Retinal pigment epithelial cell (primary cell): ENCODE results near the gene AKAP13.

Experiments used
- DNase-seq: peaks from one replicate; pipeline ENCODE4 v3.0.0-alpha.2; 2010; ENCODE audit warnings: low read depth
- H3K4me3 ChIP-seq: 2 replicates; pipeline ENCODE4 v1.5.1; 2011; ENCODE audit warnings: mild to moderate bottlenecking, low read length, control low read depth, moderate library complexity
- TF ChIP-seq, protein P1 (sequence below): conservative IDR thresholded peaks from 2 replicates; pipeline ENCODE4 v1.5.1; 2011; ENCODE audit warnings: low read depth, low read length, control low read depth, inconsistent platforms

AKAP13 gene

DNA sequence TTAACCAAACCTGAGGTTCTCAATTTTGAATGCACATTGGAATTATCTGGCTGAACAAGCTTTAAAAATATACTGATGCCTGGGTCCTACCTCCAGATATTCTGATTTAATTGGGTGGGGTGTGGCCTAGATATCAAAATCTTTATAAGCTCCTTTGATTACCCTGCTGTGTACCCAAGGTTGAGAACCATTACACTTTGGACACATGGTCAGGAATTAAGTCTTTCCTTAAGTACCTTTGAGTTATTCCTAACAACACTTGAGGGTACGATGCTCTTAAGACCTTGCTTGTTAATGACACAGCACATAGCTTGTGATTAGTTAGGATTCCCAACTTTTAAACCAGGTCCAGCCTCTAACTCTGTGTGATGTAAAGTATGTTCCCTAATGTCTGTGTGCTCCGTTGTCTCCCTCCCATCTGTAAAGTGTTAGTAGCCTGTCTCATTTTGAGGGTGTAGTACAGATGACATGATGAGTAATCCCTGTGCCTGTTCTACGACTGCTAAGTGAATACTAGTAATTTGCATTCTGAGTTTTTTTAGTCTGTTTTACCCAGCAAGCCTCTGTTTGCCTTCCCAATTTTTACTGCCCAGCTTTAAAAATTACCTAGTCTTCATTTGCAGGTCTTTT lies 259.5 kb downstream of the AKAP13 start:
- TF ChIP-seq, protein P1, sequence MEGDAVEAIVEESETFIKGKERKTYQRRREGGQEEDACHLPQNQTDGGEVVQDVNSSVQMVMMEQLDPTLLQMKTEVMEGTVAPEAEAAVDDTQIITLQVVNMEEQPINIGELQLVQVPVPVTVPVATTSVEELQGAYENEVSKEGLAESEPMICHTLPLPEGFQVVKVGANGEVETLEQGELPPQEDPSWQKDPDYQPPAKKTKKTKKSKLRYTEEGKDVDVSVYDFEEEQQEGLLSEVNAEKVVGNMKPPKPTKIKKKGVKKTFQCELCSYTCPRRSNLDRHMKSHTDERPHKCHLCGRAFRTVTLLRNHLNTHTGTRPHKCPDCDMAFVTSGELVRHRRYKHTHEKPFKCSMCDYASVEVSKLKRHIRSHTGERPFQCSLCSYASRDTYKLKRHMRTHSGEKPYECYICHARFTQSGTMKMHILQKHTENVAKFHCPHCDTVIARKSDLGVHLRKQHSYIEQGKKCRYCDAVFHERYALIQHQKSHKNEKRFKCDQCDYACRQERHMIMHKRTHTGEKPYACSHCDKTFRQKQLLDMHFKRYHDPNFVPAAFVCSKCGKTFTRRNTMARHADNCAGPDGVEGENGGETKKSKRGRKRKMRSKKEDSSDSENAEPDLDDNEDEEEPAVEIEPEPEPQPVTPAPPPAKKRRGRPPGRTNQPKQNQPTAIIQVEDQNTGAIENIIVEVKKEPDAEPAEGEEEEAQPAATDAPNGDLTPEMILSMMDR: no peak
- no peak for DNase-seq
- H3K4me3 ChIP-seq: no peak overlapping the region

DNA sequence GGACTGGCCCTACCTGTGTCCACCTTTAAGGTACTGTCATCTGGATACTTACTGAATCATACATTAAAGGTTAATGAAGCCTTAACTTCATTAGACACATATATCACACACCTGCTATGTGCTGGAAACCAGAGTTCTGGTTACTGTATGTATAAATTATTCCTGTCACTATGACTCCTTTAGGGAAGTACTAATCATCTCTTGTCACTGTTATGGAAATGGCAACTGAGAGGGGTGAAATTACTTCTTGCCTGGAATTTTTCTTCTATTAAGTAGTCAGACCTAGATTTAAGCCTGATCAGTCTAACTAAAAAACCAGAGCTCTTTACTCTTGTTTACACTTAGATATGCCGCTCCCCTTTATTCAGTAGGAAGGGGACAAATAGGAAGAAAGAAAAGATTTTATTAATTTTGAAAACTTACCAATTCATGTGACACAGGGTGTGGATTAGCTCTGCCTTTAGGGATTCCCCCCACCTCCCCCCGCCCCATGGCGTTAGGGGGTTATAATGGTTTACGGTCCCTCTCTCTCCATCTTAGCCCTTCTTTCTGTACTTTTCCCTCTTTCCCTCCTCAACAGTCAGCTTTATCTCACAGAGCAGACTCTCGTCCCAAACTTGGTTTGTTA lies 261.8 kb downstream of the AKAP13 start:
- TF ChIP-seq, protein P1: no peak
- no peak for DNase-seq
- no peak overlapping the region for H3K4me3 ChIP-seq

DNA sequence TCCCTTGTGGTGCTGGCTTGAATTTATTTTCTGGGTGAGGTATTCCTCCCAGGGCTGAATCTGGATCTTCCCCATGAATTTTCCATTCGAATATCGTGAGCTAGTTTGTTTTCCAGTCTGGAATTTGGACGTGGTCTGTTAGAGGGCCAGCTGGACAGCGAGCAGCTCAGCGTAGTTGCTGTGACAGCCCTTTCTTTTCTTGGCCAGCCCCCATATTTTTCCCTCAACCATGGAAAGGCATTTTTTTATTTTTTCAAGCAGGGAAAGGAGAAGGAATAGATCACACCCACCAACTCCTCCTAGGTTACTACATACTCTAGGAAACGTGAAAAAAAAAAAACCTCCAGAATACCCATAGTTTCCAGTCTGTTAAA lies 262.3 kb downstream of the AKAP13 start:
- TF ChIP-seq, protein P1: no peak
- H3K4me3 ChIP-seq: no peak overlapping the region
- no peak for DNase-seq

DNA sequence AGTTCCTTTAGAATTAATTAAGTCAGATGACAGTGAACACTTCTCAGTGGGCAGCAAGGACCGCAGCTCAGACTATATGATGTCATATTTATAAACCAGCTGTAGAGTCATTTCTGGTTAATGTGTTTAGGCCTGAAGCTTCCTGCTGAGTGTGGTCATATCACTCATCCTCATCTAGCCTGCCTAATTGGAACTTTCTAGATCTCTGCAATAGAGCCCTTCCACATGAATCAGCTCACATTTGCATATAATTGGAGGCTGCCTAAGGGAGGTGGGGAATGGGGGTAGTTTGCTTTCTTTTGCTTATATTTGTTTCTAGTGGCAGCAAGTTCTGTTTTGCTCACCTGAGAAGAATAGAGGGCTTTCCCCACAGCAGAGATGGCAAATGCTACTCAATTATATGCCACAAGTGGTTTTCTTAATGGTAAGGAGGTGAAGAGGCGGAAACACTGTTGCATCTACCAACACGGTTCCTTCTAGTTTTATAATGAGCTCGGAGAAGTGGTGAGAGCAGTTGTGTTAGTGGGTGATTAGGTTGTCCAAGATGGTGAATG lies 266.2 kb downstream of the AKAP13 start:
- H3K4me3 ChIP-seq: no peak overlapping the region
- TF ChIP-seq, protein P1: no peak
- DNase-seq: no peak

DNA sequence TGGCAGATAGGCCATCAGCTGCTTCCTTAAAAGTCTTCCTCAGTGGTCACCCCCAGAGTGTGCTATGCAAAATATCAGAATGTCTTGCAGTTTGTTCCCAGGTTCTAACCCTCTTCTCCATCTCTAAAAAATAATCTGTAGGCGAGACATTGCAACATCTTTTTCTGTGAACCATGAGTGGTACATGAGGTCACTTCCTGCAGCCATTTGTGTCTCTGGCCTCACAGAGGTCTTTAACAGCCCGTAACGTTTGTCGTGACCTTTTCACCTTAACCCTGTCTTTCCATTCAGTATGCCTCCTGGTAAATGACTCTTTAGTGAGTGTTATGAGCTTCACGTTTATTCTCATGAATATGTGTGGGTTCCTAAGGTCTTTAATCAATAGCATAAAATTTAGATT lies 269.0 kb downstream of the AKAP13 start:
- TF ChIP-seq, protein P1: no peak
- H3K4me3 ChIP-seq: no peak overlapping the region
- no peak for DNase-seq

DNA sequence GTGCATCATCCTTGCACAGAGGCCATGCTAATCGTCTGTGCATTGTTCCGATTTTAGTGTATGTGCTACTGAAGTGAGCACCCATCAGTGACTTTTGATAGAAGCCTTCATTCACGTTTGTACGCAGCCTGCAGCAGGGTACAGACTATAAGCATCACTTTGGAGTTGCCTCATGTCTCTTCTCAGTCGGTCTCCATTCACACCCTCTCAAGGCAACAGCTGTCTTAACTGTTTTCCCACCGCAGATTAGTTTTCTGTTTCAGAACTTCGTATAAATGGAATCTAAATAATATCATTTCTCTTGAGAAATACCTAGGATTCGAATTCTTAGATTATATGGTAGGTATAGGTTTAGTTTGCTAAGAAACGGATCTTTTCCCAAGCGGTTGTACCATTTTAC lies 271.1 kb downstream of the AKAP13 start:
- H3K4me3 ChIP-seq: no peak overlapping the region
- TF ChIP-seq, protein P1: no peak
- no peak for DNase-seq

DNA sequence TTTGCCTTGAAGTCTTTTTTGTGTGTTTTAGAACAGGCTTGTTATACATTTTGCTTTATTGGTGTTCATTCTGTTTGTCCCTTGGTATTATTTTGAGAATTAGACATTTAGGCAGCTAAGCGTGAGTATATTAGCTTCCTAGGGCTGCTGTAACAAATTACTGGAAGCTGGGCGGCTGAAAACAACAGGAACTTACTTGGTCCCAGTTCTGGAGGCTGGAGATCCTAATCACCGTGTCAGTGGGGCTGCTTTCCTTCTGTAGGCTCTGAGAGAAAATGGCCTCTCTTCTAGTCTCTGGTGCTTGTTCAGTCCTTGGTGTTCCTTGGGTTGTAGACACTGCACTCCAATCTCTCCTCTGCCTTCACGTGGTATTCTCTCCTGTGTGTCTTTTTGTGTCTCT lies 272.1 kb downstream of the AKAP13 start:
- DNase-seq: no peak
- TF ChIP-seq, protein P1: no peak
- no peak overlapping the region for H3K4me3 ChIP-seq
